Sciatic nerve (tissue), 2 donors: Measurements from ENCODE around the gene KCNMA1. TPM values are rescaled to one million over a fixed set of nuclear protein-coding genes. Genes with fewer than 3 reads are reported as not detected.
A peak's percentile ranks its signal among the peaks of the same experiment; 100 is the strongest.
"Not testable (repeated sequence)": the region's sequence is repeated elsewhere in the genome, so short reads cannot be mapped to it uniquely, and the experiment has no call there.

ENCODE experiments used
- ATAC-seq: fragments of 200-7000 bp; cut with Tn5 transposase; one replicate; pipeline ENCODE4 v1.9.1; 2020; ENCODE audit warnings: mild to moderate bottlenecking, moderate library complexity
- DNase-seq: peaks from one replicate; pipeline ENCODE4 v3.0.0-alpha.2; 2020; ENCODE audit warnings: low spot score
- intact Hi-C: fragments of 100-400 bp; cut with DNase I; formaldehyde crosslinking; loops from one replicate; pipeline ENCODE4 v1.14.2; 2022
- total RNA-seq: library from RNA; stranded (reverse); fragmentation: NEBNext Ultra II Directional; extraction: Animal tissue kit (Norgen Biotek cat#: 25700); gene quantifications from one replicate; pipeline ENCODE4 v1.2.1, GENCODE V29; 2021
- donor health status: DM: no; HTN: no; CAD: no.
- donor health status: DM: no; HTN: no; CAD: no.

Gene KCNMA1
- total RNA-seq, 1 donor from 2014 or later = 10.7 TPM

- DNase-seq (no peak), ATAC-seq (no peak)
- intact Hi-C loops = no loop called here
Measured at GRCh38 chr10:77357611-77358310, 279.8 kb downstream of the KCNMA1 start.

- DNase-seq (no peak), ATAC-seq (no peak)
- intact Hi-C loops = no loop called here
Measured at GRCh38 chr10:77357185-77357584, 280.4 kb downstream of the KCNMA1 start.

GRCh38 chr10:77355844-77356243 is 281.8 kb downstream of the KCNMA1 start:
- no peak for ATAC-seq
- no peak for DNase-seq
- intact Hi-C loops = no loop called here

GRCh38 chr10:77351386-77351785 is 286.2 kb downstream of the KCNMA1 start:
- intact Hi-C loops = no loop called here
- no peak for ATAC-seq

GRCh38 chr10:77350711-77351119 is 286.9 kb downstream of the KCNMA1 start:
- peak; percentile 74 for ATAC-seq
- intact Hi-C loops = no loop called here
- no peak for DNase-seq

More at GRCh38 chr10:77351386-77351785, 286.2 kb downstream of the KCNMA1 start:
- no peak for DNase-seq

GRCh38 chr10:77350134-77350533 is 287.5 kb downstream of the KCNMA1 start:
- intact Hi-C loops = no loop called here
- DNase-seq (no peak), ATAC-seq (no peak)

GRCh38 chr10:77349226-77349625 is 288.4 kb downstream of the KCNMA1 start:
- intact Hi-C loops = no loop called here
- DNase-seq = no peak

GRCh38 chr10:77348751-77349150 is 288.9 kb downstream of the KCNMA1 start:
- intact Hi-C loops = no loop called here

More at GRCh38 chr10:77349226-77349625, 288.4 kb downstream of the KCNMA1 start:
- ATAC-seq = no peak

GRCh38 chr10:77348082-77348481 is 289.5 kb downstream of the KCNMA1 start:
- intact Hi-C loops = no loop called here
- ATAC-seq = no peak
- no peak for DNase-seq

More at GRCh38 chr10:77348751-77349150, 288.9 kb downstream of the KCNMA1 start:
- ATAC-seq (no peak), DNase-seq (no peak)

- intact Hi-C loops = no loop called here
- no peak for ATAC-seq
Measured at GRCh38 chr10:77347052-77347451, 290.6 kb downstream of the KCNMA1 start.

GRCh38 chr10:77341055-77341454 is 296.6 kb downstream of the KCNMA1 start:
- ATAC-seq (no peak), DNase-seq (no peak)
- intact Hi-C loops = no loop called here

More at GRCh38 chr10:77347052-77347451, 290.6 kb downstream of the KCNMA1 start:
- DNase-seq = no peak

- ATAC-seq, intact Hi-C loops: not testable (repeated sequence)
Measured at GRCh38 chr10:77339872-77340271, 297.7 kb downstream of the KCNMA1 start.

GRCh38 chr10:77339166-77339565 is 298.4 kb downstream of the KCNMA1 start:
- intact Hi-C loops = no loop called here
- DNase-seq = no peak
- ATAC-seq = no peak

More at GRCh38 chr10:77339872-77340271, 297.7 kb downstream of the KCNMA1 start:
- DNase-seq = not testable (repeated sequence)

GRCh38 chr10:77338143-77338542 is 299.5 kb downstream of the KCNMA1 start:
- DNase-seq (no peak), ATAC-seq (no peak)
- intact Hi-C loops = no loop called here

GRCh38 chr10:77334501-77334900 is 303.1 kb downstream of the KCNMA1 start:
- ATAC-seq = no peak
- intact Hi-C loops = no loop called here
- no peak for DNase-seq

- ATAC-seq (no peak), DNase-seq (no peak)
- intact Hi-C loops = no loop called here
Measured at GRCh38 chr10:77333610-77334340, 303.8 kb downstream of the KCNMA1 start.

- intact Hi-C loops = no loop called here
- DNase-seq (no peak), ATAC-seq (no peak)
Measured at GRCh38 chr10:77332256-77332655, 305.4 kb downstream of the KCNMA1 start.

- DNase-seq (no peak), ATAC-seq (no peak)
- intact Hi-C loops = no loop called here
Measured at GRCh38 chr10:77328272-77328816, 309.3 kb downstream of the KCNMA1 start.

GRCh38 chr10:77325233-77325537 is 312.4 kb downstream of the KCNMA1 start:
- DNase-seq (no peak), ATAC-seq (no peak)
- intact Hi-C loops = no loop called here

GRCh38 chr10:77321838-77322237 is 315.8 kb downstream of the KCNMA1 start:
- intact Hi-C loops = no loop called here
- no peak for ATAC-seq
- no peak for DNase-seq
